B cell (primary cell): Measurements from ENCODE around the gene TLNRD1. TPM values are rescaled to one million over a fixed set of nuclear protein-coding genes. Genes with fewer than 3 reads are reported as not detected.
A peak's percentile ranks its signal among the peaks of the same experiment; 100 is the strongest.

Source experiments
- ATAC-seq: fragments of 200-7000 bp; cut with Tn5 transposase; one replicate; pipeline ENCODE4 v1.10.0; 2021; ENCODE audit warnings: low read depth, mild to moderate bottlenecking, moderate number of reproducible peaks, moderate library complexity
- CTCF ChIA-PET: fragments of 350-600 bp; sonication (Branson Sonifier 250); formaldehyde crosslinking; loops from one replicate; lab custom pipeline; 2021; ENCODE audit warnings: antibody characterized with exemption, inconsistent platforms; lab: Charles Lee
- POLR2A ChIA-PET: fragments of 350-600 bp; sonication (Branson Sonifier 250); formaldehyde crosslinking; loops from one replicate; lab custom pipeline; 2021; ENCODE audit warnings: antibody characterized with exemption; lab: Charles Lee
- DNase-seq: peaks from one replicate; pipeline ENCODE4 v3.0.0; 2013
- H2AFZ ChIP-seq: 2 replicates; pipeline ENCODE4 v1.6.1; 2012; ENCODE audit warnings: mild to moderate bottlenecking, low read depth, low read length; ENCODE audit not compliant: insufficient read depth, poor library complexity, severe bottlenecking
- H3K27ac ChIP-seq, 2 donors: 1 replicate in 1 of 2; 2 replicates in 1 of 2; pipeline ENCODE4 v1.5.1; 2012 to 2013; ENCODE audit warnings: low read length in 2 of 2, mild to moderate bottlenecking in 2 of 2, moderate library complexity in 1 of 2
- H3K27me3 ChIP-seq, 4 experiments: fragments of 200-600 bp in 1 of 4; sonication (generic) in 1 of 4; replicated peaks in 1 of 4; 1 replicate in 2 of 4; 2 replicates in 2 of 4; pipeline versions ENCODE4 v1.6.1 to v1.7.0; 2013 to 2016; ENCODE audit warnings: low read length in 3 of 4, mild to moderate bottlenecking in 2 of 4, mixed read lengths in 1 of 4, moderate library complexity in 1 of 4; ENCODE audit not compliant: insufficient read depth in 4 of 4, control insufficient read depth in 3 of 4; ENCODE audit errors: control extremely low read depth in 1 of 4
- H3K36me3 ChIP-seq, 2 experiments: replicated peaks in 1 of 2; 1 replicate in 1 of 2; 2 replicates in 1 of 2; pipeline versions ENCODE4 v1.6.1 to v1.7.1; 2013; ENCODE audit warnings: low read length in 1 of 2; ENCODE audit not compliant: insufficient read depth in 2 of 2, control insufficient read depth in 1 of 2; ENCODE audit errors: control extremely low read depth in 1 of 2, extremely low read depth in 1 of 2
- H3K4me1 ChIP-seq, 2 donors: fragments of 200-600 bp in 1 of 2; sonication (generic) in 1 of 2; 1 replicate in 1 of 2; 2 replicates in 1 of 2; pipeline versions ENCODE4 v1.5.1 to v1.6.1; 2013 to 2017; ENCODE audit warnings: low read length in 2 of 2; ENCODE audit not compliant: control insufficient read depth in 2 of 2, insufficient read depth in 2 of 2
- H3K4me2 ChIP-seq: replicated peaks from 2 replicates; pipeline ENCODE3; 2012; ENCODE audit warnings: mild to moderate bottlenecking, low read depth, low read length; ENCODE audit not compliant: poor library complexity, severe bottlenecking
- H3K4me3 ChIP-seq, 5 experiments: fragments of 200-600 bp in 1 of 5; sonication (generic) in 1 of 5; 1 replicate in 3 of 5; 2 replicates in 2 of 5; pipeline versions ENCODE4 v1.5.1 to v1.7.0; 2011 to 2016; ENCODE audit warnings: low read length in 4 of 5, mild to moderate bottlenecking in 4 of 5, low read depth in 2 of 5, control low read depth in 1 of 5, moderate library complexity in 1 of 5; ENCODE audit not compliant: insufficient read depth in 1 of 5; ENCODE audit errors: control extremely low read depth in 1 of 5, extremely low read depth in 1 of 5
- H3K79me2 ChIP-seq: fragments of 200-600 bp; sonication (generic); one replicate; pipeline ENCODE4 v1.6.0; 2016; ENCODE audit warnings: low read length; ENCODE audit not compliant: control insufficient read depth, insufficient read depth
- H3K9ac ChIP-seq: fragments of 200-600 bp; sonication (generic); 2 replicates; pipeline ENCODE4 v1.6.1; 2017; ENCODE audit warnings: mild to moderate bottlenecking, low read length, moderate library complexity
- H3K9me3 ChIP-seq, 3 donors: one replicate each; pipeline versions ENCODE4 v1.6.1 to v1.7.1; 2013; ENCODE audit warnings: low read length in 2 of 3; ENCODE audit not compliant: control insufficient read depth in 2 of 3, insufficient read depth in 1 of 3; ENCODE audit errors: control extremely low read depth in 1 of 3
- H4K20me1 ChIP-seq: 2 replicates; pipeline ENCODE4 v1.6.0; 2012; ENCODE audit warnings: mild to moderate bottlenecking, low read length; ENCODE audit not compliant: insufficient read depth, control insufficient read depth, poor library complexity, severe bottlenecking
- H3K27ac Mint-ChIP-seq: one replicate; pipeline ENCODE4 v1.8.0; 2021; ENCODE audit warnings: mixed read lengths
- H3K27me3 Mint-ChIP-seq: one replicate; pipeline ENCODE4 v1.8.0; 2021; ENCODE audit warnings: mixed read lengths
- H3K4me1 Mint-ChIP-seq: one replicate; pipeline ENCODE4 v1.8.0; 2021; ENCODE audit warnings: mixed read lengths
- H3K4me3 Mint-ChIP-seq: one replicate; pipeline ENCODE4 v1.8.0; 2021; ENCODE audit warnings: mixed read lengths
- H3K9me3 Mint-ChIP-seq: one replicate; pipeline ENCODE4 v1.8.0; 2022; ENCODE audit warnings: mixed read lengths; ENCODE audit not compliant: insufficient read depth
- EZH2 ChIP-seq: IDR thresholded peaks from 2 replicates; pipeline ENCODE4 v1.6.1; 2012; ENCODE audit warnings: borderline replicate concordance, low read depth, mild to moderate bottlenecking, moderate library complexity, low read length; ENCODE audit not compliant: insufficient read depth, poor library complexity, severe bottlenecking
- WGBS: methylation state at CpG from one replicate; pipeline ENCODE4 v1.1.5; 2013; ENCODE audit warnings: missing lambda C conversion rate; ENCODE audit not compliant: insufficient coverage; 5-methylcytosine and 5-hydroxymethylcytosine counted together
- intact Hi-C: fragments of 100-400 bp; cut with micrococcal nuclease; formaldehyde crosslinking; loops from one replicate; pipeline ENCODE4 v1.10.0; 2022
- polyA plus RNA-seq: library from polyadenylated mRNA; depleted of rRNA; stranded (reverse); fragments of >200 nt; gene quantifications from 2 replicates; pipeline ENCODE4 v1.2.3, GENCODE V29; 2012
- total RNA-seq, 2 donors: library from RNA; stranded (reverse); fragments of 120-200 nt in 1 of 2; gene quantifications; 1 replicate in 1 of 2; 2 replicates in 1 of 2; pipeline versions ENCODE4 v1.2.3 to v1.2.4, GENCODE V29; 2013 to 2022
- TF ChIP-seq, protein P1 (sequence below): fragments of 200-600 bp; IDR thresholded peaks from one replicate; pipeline ENCODE4 v1.8.0; 2022; ENCODE audit warnings: antibody characterized with exemption, mild to moderate bottlenecking

TLNRD1 gene
- total and polyA plus RNA-seq, 2 donors (not counting 1 experiment from before 2014, with no cell fraction given) = 11.4 to 26.7 TPM

- ChIA-PET POLR2A (interaction anchor here (0.7 to 2.5 kb wide), 6 partner anchors 13 to 321 kb away, joined by 3 to 15 read pairs (median 4); partner anchors contain the start of gene STARD5), CTCF (interaction anchor here (1.0 to 2.2 kb wide), 4 partner anchors 12 to 264 kb away, joined by 3 to 9 read pairs (median 4); no protein-coding TSS in a partner anchor)
- Mint-ChIP-seq H3K4me3 (peak overlapping the region; percentile 67), H3K9me3 (no peaks in the 10 kb centered on the region), H3K4me1 (peaks cover 52% of the 10 kb centered on the region), H3K27me3 (no peaks in the 10 kb centered on the region), H3K27ac (peak overlapping the region; percentile 74)
- WGBS = 89% methylated on average over 89 of the region's 89 CpGs
- DNase-seq (peak; percentile 20), ATAC-seq (no peak)
- Histone ChIP-seq H3K4me2 (peak overlapping the region; percentile 84), H3K79me2 (peaks cover 57% of the 10 kb centered on the region), H3K4me3 (peak overlapping the region; percentile 5 to 94 (median 71)), H3K27me3 (no peaks in the 10 kb centered on the region), H2AFZ (no peak overlapping the region), H3K36me3 (peaks cover 0 to 13% of the 10 kb centered on the region in 2 experiments), H3K9ac (peak overlapping the region; percentile 96), H3K4me1 (peaks cover 36 to 39% of the 10 kb centered on the region in 2 donors), H3K9me3 (no peaks in the 10 kb centered on the region), H3K27ac (peak overlapping the region in 1 of 2 donors; percentile 94), H4K20me1 (peaks cover 52% of the 10 kb centered on the region)
- intact Hi-C loops = loop anchor here (10.0 kb wide), 1 partner anchor 1262 kb away; the partner anchor contains the start of genes EFL1 and SAXO2
- TF ChIP-seq EZH2 = no peak
- TF ChIP-seq, protein P1, sequence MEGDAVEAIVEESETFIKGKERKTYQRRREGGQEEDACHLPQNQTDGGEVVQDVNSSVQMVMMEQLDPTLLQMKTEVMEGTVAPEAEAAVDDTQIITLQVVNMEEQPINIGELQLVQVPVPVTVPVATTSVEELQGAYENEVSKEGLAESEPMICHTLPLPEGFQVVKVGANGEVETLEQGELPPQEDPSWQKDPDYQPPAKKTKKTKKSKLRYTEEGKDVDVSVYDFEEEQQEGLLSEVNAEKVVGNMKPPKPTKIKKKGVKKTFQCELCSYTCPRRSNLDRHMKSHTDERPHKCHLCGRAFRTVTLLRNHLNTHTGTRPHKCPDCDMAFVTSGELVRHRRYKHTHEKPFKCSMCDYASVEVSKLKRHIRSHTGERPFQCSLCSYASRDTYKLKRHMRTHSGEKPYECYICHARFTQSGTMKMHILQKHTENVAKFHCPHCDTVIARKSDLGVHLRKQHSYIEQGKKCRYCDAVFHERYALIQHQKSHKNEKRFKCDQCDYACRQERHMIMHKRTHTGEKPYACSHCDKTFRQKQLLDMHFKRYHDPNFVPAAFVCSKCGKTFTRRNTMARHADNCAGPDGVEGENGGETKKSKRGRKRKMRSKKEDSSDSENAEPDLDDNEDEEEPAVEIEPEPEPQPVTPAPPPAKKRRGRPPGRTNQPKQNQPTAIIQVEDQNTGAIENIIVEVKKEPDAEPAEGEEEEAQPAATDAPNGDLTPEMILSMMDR = no peak
Measured at GRCh38 chr15:81002331-81003096, 1.8 kb downstream of the TLNRD1 start.

DNA sequence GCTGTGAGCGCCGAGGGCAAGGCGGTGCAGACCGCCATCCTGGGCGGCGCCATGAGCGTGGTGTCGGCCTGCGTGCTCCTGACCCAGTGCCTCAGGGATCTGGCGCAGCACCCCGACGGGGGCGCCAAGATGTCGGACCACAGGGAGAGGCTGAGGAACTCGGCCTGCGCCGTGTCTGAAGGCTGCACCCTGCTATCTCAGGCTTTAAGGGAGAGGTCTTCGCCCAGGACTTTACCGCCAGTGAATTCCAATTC, 2.3 kb downstream of the TLNRD1 start:
- DNase-seq = no peak
- peaks cover 54% of the 10 kb centered on the region for H3K4me1 Mint-ChIP-seq

More for the DNA sequence above, 2.3 kb downstream of the TLNRD1 start:
- no peak for ATAC-seq
- Histone ChIP-seq H4K20me1 (peaks cover 57% of the 10 kb centered on the region), H3K4me3 (no peak overlapping the region), H2AFZ (no peak overlapping the region), H3K4me1 (peaks cover 36 to 38% of the 10 kb centered on the region in 2 donors), H3K9ac (no peak overlapping the region), H3K27ac (no peak overlapping the region), H3K9me3 (no peaks in the 10 kb centered on the region), H3K79me2 (peaks cover 62% of the 10 kb centered on the region), H3K36me3 (peaks cover 0 to 13% of the 10 kb centered on the region in 2 experiments), H3K27me3 (no peaks in the 10 kb centered on the region), H3K4me2 (peak overlapping the region; percentile 84)
- POLR2A ChIA-PET = no interaction called here
- Mint-ChIP-seq H3K27me3 (no peaks in the 10 kb centered on the region), H3K4me3 (peak overlapping the region; percentile 73), H3K9me3 (no peaks in the 10 kb centered on the region), H3K27ac (no peak overlapping the region)
- CTCF ChIA-PET = interaction anchor here (0.6 kb wide), 1 partner anchor 12 kb away, joined by 3 read pairs; no protein-coding TSS in a partner anchor
- 99% methylated on average over 17 of the region's 19 CpGs for WGBS
- no peak for TF ChIP-seq EZH2
- TF ChIP-seq, protein P1 = no peak
- intact Hi-C loops = loop anchor here (10.0 kb wide), 1 partner anchor 1262 kb away; the partner anchor contains the start of genes EFL1 and SAXO2
